H1 (cell line): ENCODE results near the gene GRIK4. TPM values are rescaled to one million over a fixed set of nuclear protein-coding genes. Genes with fewer than 3 reads are reported as not detected.

ENCODE experiments used
- CTCF ChIA-PET: fragments of 300-600 bp; sonication (Branson Sonifier 250); formaldehyde crosslinking; loops from one replicate; lab custom pipeline; 2021; ENCODE audit not compliant: partially characterized antibody; lab: Charles Lee
- POLR2A ChIA-PET: fragments of 300-600 bp; sonication (Branson Sonifier 250); formaldehyde crosslinking; loops from one replicate; lab custom pipeline; 2021; ENCODE audit warnings: inconsistent platforms; ENCODE audit not compliant: partially characterized antibody; lab: Charles Lee
- DNase-seq, 2 experiments: peaks; one replicate each; pipeline versions ENCODE4 v3.0.0 to v3.0.0-alpha.2; 2010 to 2022; ENCODE audit warnings: low spot score in 2 of 2, low read depth in 1 of 2, mixed read lengths in 1 of 2
- FAIRE-seq: peaks from 2 replicates; lab custom pipeline; 2011; peaks lifted over from hg19 to GRCh38; lab: Jason Lieb, UNC
- H2AFZ ChIP-seq: 2 replicates; pipeline ENCODE4 v1.8.1; 2012; ENCODE audit warnings: low read length, inconsistent platforms
- H2AK5ac ChIP-seq: 2 replicates; pipeline ENCODE4 v1.6.1; 2013; ENCODE audit warnings: low read depth, low read length
- H2BK120ac ChIP-seq: replicated peaks from 2 replicates; pipeline ENCODE3; 2013; ENCODE audit warnings: low read depth, low read length, inconsistent platforms
- H2BK12ac ChIP-seq: 2 replicates; pipeline ENCODE4 v1.6.1; 2013; ENCODE audit warnings: low read depth, low read length
- H2BK15ac ChIP-seq: 2 replicates; pipeline ENCODE4 v1.6.1; 2013; ENCODE audit warnings: low read length
- H2BK20ac ChIP-seq: 2 replicates; pipeline ENCODE4 v1.6.1; 2013; ENCODE audit warnings: low read length
- H2BK5ac ChIP-seq: 2 replicates; pipeline ENCODE4 v1.6.1; 2013; ENCODE audit warnings: low read depth, low read length
- H3K14ac ChIP-seq: 2 replicates; pipeline ENCODE4 v1.6.1; 2013; ENCODE audit warnings: inconsistent platforms; ENCODE audit not compliant: insufficient read length
- H3K18ac ChIP-seq: 2 replicates; pipeline ENCODE4 v1.6.1; 2013; ENCODE audit warnings: low read length; ENCODE audit errors: extremely low read depth
- H3K23ac ChIP-seq: 2 replicates; pipeline ENCODE4 v1.6.1; 2013; ENCODE audit warnings: inconsistent platforms; ENCODE audit not compliant: insufficient read length
- H3K23me2 ChIP-seq: 2 replicates; pipeline ENCODE4 v1.6.1; 2013; ENCODE audit warnings: low read depth, low read length
- H3K27ac ChIP-seq: 2 replicates; pipeline ENCODE4 v1.6.1; 2011; ENCODE audit warnings: low read depth, low read length, inconsistent platforms
- H3K27me3 ChIP-seq, 4 experiments: replicated peaks in 1 of 4; 1 replicate in 1 of 4; 2 replicates in 3 of 4; pipeline versions ENCODE4 v1.6.1 to v1.8.1; 2011 to 2013; ENCODE audit warnings: low read length in 3 of 4, mild to moderate bottlenecking in 3 of 4, inconsistent platforms in 2 of 4, mixed read lengths in 2 of 4, moderate library complexity in 1 of 4; ENCODE audit not compliant: control insufficient read depth in 3 of 4, insufficient read depth in 3 of 4; ENCODE audit errors: extremely low read depth in 1 of 4
- H3K36me3 ChIP-seq, 4 experiments: 2 replicates each; pipeline versions ENCODE4 v1.6.1 to v1.8.1; 2011 to 2013; ENCODE audit warnings: mild to moderate bottlenecking in 4 of 4, low read length in 3 of 4, moderate library complexity in 2 of 4, control low read depth in 1 of 4, inconsistent platforms in 1 of 4; ENCODE audit not compliant: insufficient read depth in 4 of 4, control insufficient read depth in 2 of 4
- H3K4ac ChIP-seq: replicated peaks from 2 replicates; pipeline ENCODE3; 2013; ENCODE audit warnings: low read length, low read depth, mixed read lengths, inconsistent platforms; ENCODE audit not compliant: insufficient read length
- H3K4me1 ChIP-seq, 4 experiments: replicated peaks in 1 of 4; 1 replicate in 1 of 4; 2 replicates in 3 of 4; pipeline versions ENCODE4 v1.6.1 to v1.8.1; 2011 to 2013; ENCODE audit warnings: low read length in 3 of 4, inconsistent platforms in 2 of 4, mixed read lengths in 1 of 4; ENCODE audit not compliant: insufficient read depth in 4 of 4, control insufficient read depth in 3 of 4
- H3K4me2 ChIP-seq, 2 experiments: 2 replicates each; pipeline versions ENCODE4 v1.6.1 to v1.8.1; 2011 to 2013; ENCODE audit warnings: low read depth in 2 of 2, low read length in 2 of 2, control low read depth in 1 of 2, inconsistent platforms in 1 of 2, mild to moderate bottlenecking in 1 of 2; ENCODE audit not compliant: insufficient read depth in 1 of 2
- H3K4me3 ChIP-seq, 4 experiments: fragments of 200-600, 300-600 bp in 1 of 4; sonication (generic), shearing (Covaris generic), sonication (Bioruptor Twin) in 1 of 4; 2 replicates each; pipeline versions ENCODE4 v1.5.1 to v1.8.1; 2011 to 2016; ENCODE audit warnings: low read length in 4 of 4, low read depth in 3 of 4, control low read depth in 2 of 4, inconsistent platforms in 2 of 4, mild to moderate bottlenecking in 2 of 4, mixed read lengths in 1 of 4, moderate library complexity in 1 of 4; ENCODE audit not compliant: insufficient read depth in 2 of 4; ENCODE audit errors: extremely low read depth in 1 of 4
- H3K56ac ChIP-seq: replicated peaks from 2 replicates; pipeline ENCODE3; 2013; ENCODE audit warnings: low read depth, mild to moderate bottlenecking, mixed read lengths, low read length, inconsistent platforms; ENCODE audit not compliant: insufficient read length
- H3K79me1 ChIP-seq: 2 replicates; pipeline ENCODE4 v1.6.1; 2013; ENCODE audit warnings: low read depth, low read length, control low read depth
- H3K79me2 ChIP-seq, 2 experiments: 2 replicates each; pipeline versions ENCODE4 v1.6.1 to v1.8.1; 2012 to 2013; ENCODE audit warnings: low read length in 2 of 2, mild to moderate bottlenecking in 2 of 2, inconsistent platforms in 1 of 2; ENCODE audit not compliant: insufficient read depth in 2 of 2, control insufficient read depth in 1 of 2
- H3K9ac ChIP-seq, 4 experiments: replicated peaks in 1 of 4; 1 replicate in 1 of 4; 2 replicates in 3 of 4; pipeline versions ENCODE4 v1.6.1 to v1.8.1; 2011 to 2013; ENCODE audit warnings: low read depth in 3 of 4, low read length in 3 of 4, control low read depth in 2 of 4, mild to moderate bottlenecking in 2 of 4, moderate library complexity in 2 of 4, inconsistent platforms in 1 of 4; ENCODE audit errors: extremely low read depth in 1 of 4
- H3K9me3 ChIP-seq, 2 experiments: 2 replicates each; pipeline versions ENCODE4 v1.6.1 to v1.8.1; 2012 to 2013; ENCODE audit warnings: mild to moderate bottlenecking in 2 of 2, moderate library complexity in 2 of 2, control low read depth in 1 of 2, inconsistent platforms in 1 of 2, low read depth in 1 of 2, low read length in 1 of 2, mixed read lengths in 1 of 2; ENCODE audit not compliant: insufficient read depth in 2 of 2
- H4K20me1 ChIP-seq, 2 experiments: replicated peaks in 1 of 2; 2 replicates each; pipeline versions ENCODE3 to v1.8.1; 2011 to 2013; ENCODE audit warnings: inconsistent platforms in 2 of 2, low read length in 2 of 2, mild to moderate bottlenecking in 1 of 2; ENCODE audit not compliant: insufficient read depth in 2 of 2, control insufficient read depth in 1 of 2
- H4K5ac ChIP-seq: 2 replicates; pipeline ENCODE4 v1.6.1; 2013; ENCODE audit warnings: low read length, low read depth, mixed read lengths, inconsistent platforms; ENCODE audit not compliant: insufficient read length
- H4K8ac ChIP-seq: 2 replicates; pipeline ENCODE4 v1.8.0; 2013; ENCODE audit warnings: mild to moderate bottlenecking, moderate library complexity, low read length, inconsistent platforms; ENCODE audit not compliant: insufficient read depth; ENCODE audit errors: extremely low read depth
- H4K91ac ChIP-seq: replicated peaks from 2 replicates; pipeline ENCODE3; 2013; ENCODE audit warnings: low read length, mixed read lengths, inconsistent platforms; ENCODE audit not compliant: insufficient read length
- JUND ChIP-seq: IDR thresholded peaks from 2 replicates; pipeline ENCODE4 v1.6.1; 2011; ENCODE audit warnings: mild to moderate bottlenecking, improper control_type of control experiment, low read length
- TAF1 ChIP-seq: IDR thresholded peaks from 2 replicates; pipeline ENCODE4 v1.6.1; 2011; ENCODE audit warnings: mild to moderate bottlenecking, low read depth, low read length
- ZNF274 ChIP-seq: IDR thresholded peaks from 2 replicates; pipeline ENCODE4 v1.7.0; 2012; ENCODE audit warnings: low read length, borderline replicate concordance; ENCODE audit errors: extremely low read depth
- whole genome bisulfite sequencing, 2 experiments: shearing (Covaris generic) in 1 of 2; methylation state at CpG; one replicate each; pipeline versions ENCODE4 v1.1.6 to v1.1.7; 2013 to 2015; ENCODE audit warnings: low lambda C conversion rate in 2 of 2, mixed read lengths in 2 of 2, inconsistent platforms in 1 of 2, low coverage in 1 of 2, missing lambda C conversion rate in 1 of 2; ENCODE audit not compliant: insufficient replicate concordance in 2 of 2, insufficient coverage in 1 of 2, insufficient read length in 1 of 2; ENCODE audit errors: extremely low coverage in 1 of 2, missing lambda C conversion rate in 1 of 2; 5-methylcytosine and 5-hydroxymethylcytosine counted together
- polyA plus RNA-seq, 7 experiments: library from polyadenylated mRNA; depleted of rRNA in 3 of 7; stranded (reverse) in 5 of 7; unstranded in 2 of 7; fragments of >200 nt in 5 of 7; fragments of 200-250 nt in 2 of 7; gene quantifications; 1 replicate in 5 of 7; 2 replicates in 1 of 7; 4 replicates in 1 of 7; pipeline versions ENCODE4 v1.2.1 to v1.2.3, GENCODE V29; 2011 to 2013; ENCODE audit warnings: missing spikeins in 2 of 7, mixed read lengths in 2 of 7
- total RNA-seq: library from RNA; stranded (reverse); fragmentation: NEBNext Ultra II Directional; extraction: Animal tissue kit (Norgen Biotek cat#: 25700); gene quantifications from 2 replicates; pipeline ENCODE4 v1.2.1, GENCODE V29; 2021

The GRIK4 gene
- total and polyA plus RNA-seq, 2 of the 8 experiments (the other 6 are each of a cell fraction or from before 2014, with no cell fraction given) = 1.2 to 2.9 TPM

DNA sequence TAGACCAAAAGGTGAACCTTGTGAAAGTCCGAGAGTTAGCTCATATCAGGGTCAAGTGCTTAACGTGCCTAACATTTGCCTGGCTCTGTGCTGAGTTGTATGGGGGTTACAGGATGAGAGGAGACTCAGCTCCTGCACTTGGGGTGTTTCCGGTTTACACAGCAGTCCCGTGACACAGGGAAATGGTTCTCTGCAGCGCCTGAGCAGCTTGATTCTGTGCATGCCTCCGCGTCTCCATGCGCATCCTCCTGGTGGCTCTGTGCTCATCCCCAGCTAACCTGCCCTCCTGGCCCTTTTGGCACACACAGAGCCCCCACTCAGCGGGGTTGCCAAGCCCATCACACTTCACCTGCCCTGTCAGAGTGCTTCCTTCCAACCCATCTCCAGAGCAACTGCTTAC, 274.0 kb downstream of the GRIK4 start:
- Histone ChIP-seq H2BK5ac (no peak overlapping the region), H4K5ac (no peak overlapping the region), H3K4me1 (peaks cover 0 to 6% (median 3%) of the 10 kb centered on the region in 4 experiments; a peak in 3 of 7 replicates), H2BK20ac (no peak overlapping the region), H3K23ac (no peak overlapping the region), H3K9ac (no peak overlapping the region), H3K4ac (no peak overlapping the region), H4K91ac (no peak overlapping the region), H3K9me3 (no peaks in the 10 kb centered on the region), H3K23me2 (no peaks in the 10 kb centered on the region), H3K79me2 (no peaks in the 10 kb centered on the region), H4K8ac (no peak overlapping the region), H3K36me3 (no peaks in the 10 kb centered on the region; a peak in 1 of 8 replicates), H4K20me1 (no peaks in the 10 kb centered on the region), H3K4me2 (no peak overlapping the region), H2BK15ac (no peak overlapping the region; the same call in 1 of the 2 replicates), H2BK12ac (no peak overlapping the region), H2AK5ac (no peak overlapping the region), H3K27me3 (no peaks in the 10 kb centered on the region), H3K18ac (no peak overlapping the region), H3K79me1 (no peaks in the 10 kb centered on the region), H3K4me3 (no peak overlapping the region), H2AFZ (no peak overlapping the region), H3K27ac (no peak overlapping the region), H2BK120ac (no peak overlapping the region), H3K14ac (no peak overlapping the region), H3K56ac (no peak overlapping the region)
- ChIA-PET POLR2A (interaction anchor here (0.8 kb wide), 1 partner anchor 169 kb away, joined by 3 read pairs; no protein-coding TSS in a partner anchor), CTCF (interaction anchor here (0.5 to 4.2 kb wide), 9 partner anchors 10 to 1820 kb away, joined by 3 to 26 read pairs (median 4); no protein-coding TSS in a partner anchor)
- 89% methylated on average over 9 of the region's 9 CpGs; no CpG with 5 or more reads in 1 of the 2 experiments for WGBS, 2 experiments
- DNase-seq = no peak
- TF ChIP-seq ZNF274 = no peak
- TF ChIP-seq JUND = no peak
- TF ChIP-seq TAF1 = no peak
- FAIRE-seq = no peak
